ENCODE results near the gene SLC35F3. TPM values are rescaled to one million over a fixed set of nuclear protein-coding genes. Genes with fewer than 3 reads are reported as not detected.

SLC35F3 gene
- polyA plus RNA-seq, 1 donor (not counting 4 experiments of a cell fraction or from before 2014, with no cell fraction given), result 13.8 TPM

DNA sequence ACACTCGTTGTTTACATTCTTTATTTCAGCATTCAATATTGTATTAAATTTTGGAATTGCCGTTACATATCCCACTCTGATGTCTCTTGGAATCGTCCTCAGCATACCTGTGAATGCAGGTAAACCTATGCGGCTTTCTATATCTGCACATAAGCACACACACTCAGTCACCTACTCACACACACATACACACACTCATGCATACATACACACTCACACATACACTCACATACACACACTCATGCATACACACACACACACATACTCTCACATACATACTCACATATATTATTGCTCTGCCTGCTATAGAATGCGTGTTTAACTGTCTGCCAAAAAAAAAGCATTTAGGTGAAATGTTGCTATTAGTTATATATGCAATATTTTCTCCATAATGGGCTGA is 415.6 kb downstream of the SLC35F3 start:
- no peak for FAIRE-seq
- dilution Hi-C loops (cut with MboI; ENCODE audit: extremely low pct_ligation_motif_present, low sequenced_read_pairs), result no loop called here

DNA sequence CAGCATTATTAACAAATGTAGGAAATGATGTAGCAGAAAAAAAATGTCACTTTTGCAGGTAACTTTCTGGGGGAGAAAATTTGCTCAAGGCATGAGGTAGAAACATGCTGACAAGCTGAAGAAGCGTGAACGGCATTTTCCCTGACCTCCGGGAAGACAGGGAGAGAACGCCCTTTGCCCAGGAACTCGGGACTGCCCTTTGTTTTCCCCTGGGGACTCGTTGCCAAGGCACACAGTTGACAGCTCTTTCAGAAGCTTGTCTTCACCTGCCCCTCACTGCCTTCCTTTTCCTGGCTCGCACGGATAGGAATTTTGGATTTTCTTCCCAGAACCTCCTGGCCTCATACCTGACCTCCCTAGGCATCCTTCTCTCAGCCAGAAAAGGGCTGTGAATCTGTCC is 416.1 kb downstream of the SLC35F3 start:
- FAIRE-seq (peak; percentile 93), DNase-seq (ENCODE audit: low read depth, low spot score) (peak; percentile 23)
- H3K36me3 ChIP-seq (ENCODE audit: control insufficient read depth in 2 of 2, extremely low read depth in 1 of 2, insufficient read depth in 2 of 2, low read length in 2 of 2), result no peaks in the 10 kb centered on the region
- H2AFZ ChIP-seq (ENCODE audit: control insufficient read depth, low read length), result peak overlapping the region; percentile 40
- H3K9me1 ChIP-seq (ENCODE audit: control insufficient read depth, extremely low read depth, insufficient read depth, low read length), result no peaks in the 10 kb centered on the region
- peak overlapping the region; percentile 69 for H3K27ac ChIP-seq (ENCODE audit: control insufficient read depth, insufficient read depth, low read length)
- TF ChIP-seq, protein P1, sequence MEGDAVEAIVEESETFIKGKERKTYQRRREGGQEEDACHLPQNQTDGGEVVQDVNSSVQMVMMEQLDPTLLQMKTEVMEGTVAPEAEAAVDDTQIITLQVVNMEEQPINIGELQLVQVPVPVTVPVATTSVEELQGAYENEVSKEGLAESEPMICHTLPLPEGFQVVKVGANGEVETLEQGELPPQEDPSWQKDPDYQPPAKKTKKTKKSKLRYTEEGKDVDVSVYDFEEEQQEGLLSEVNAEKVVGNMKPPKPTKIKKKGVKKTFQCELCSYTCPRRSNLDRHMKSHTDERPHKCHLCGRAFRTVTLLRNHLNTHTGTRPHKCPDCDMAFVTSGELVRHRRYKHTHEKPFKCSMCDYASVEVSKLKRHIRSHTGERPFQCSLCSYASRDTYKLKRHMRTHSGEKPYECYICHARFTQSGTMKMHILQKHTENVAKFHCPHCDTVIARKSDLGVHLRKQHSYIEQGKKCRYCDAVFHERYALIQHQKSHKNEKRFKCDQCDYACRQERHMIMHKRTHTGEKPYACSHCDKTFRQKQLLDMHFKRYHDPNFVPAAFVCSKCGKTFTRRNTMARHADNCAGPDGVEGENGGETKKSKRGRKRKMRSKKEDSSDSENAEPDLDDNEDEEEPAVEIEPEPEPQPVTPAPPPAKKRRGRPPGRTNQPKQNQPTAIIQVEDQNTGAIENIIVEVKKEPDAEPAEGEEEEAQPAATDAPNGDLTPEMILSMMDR (optimal IDR thresholded peaks at IDR 0.05 in 1 of 3, IDR thresholded peaks at IDR 0.05 in 1 of 3, conservative IDR thresholded peaks at IDR 0.05 in 1 of 3; ENCODE audit: extremely low read depth in 1 of 3, insufficient read depth in 2 of 3, low read length in 3 of 3), result no peak
- no peak for TF ChIP-seq EZH2 (IDR thresholded peaks at IDR 0.05; ENCODE audit: low read length)
- H4K20me1 ChIP-seq (ENCODE audit: control insufficient read depth, extremely low read depth, insufficient read depth, low read length), result no peaks in the 10 kb centered on the region
- peak overlapping the region; percentile 36 for H3K9ac ChIP-seq (ENCODE audit: control insufficient read depth, extremely low read depth, insufficient read depth, low read length)
- H3K4me3 ChIP-seq (ENCODE audit: control insufficient read depth in 2 of 3, extremely low read depth in 1 of 3, insufficient read depth in 2 of 3, low read depth in 1 of 3, low read length in 3 of 3), result no peak overlapping the region
- H3K4me1 ChIP-seq (ENCODE audit: control insufficient read depth, extremely low read depth, insufficient read depth, low read length), result peaks cover 29% of the 10 kb centered on the region
- dilution Hi-C loops (cut with MboI; ENCODE audit: extremely low pct_ligation_motif_present, low sequenced_read_pairs), result no loop called here
- no peaks in the 10 kb centered on the region for H3K79me2 ChIP-seq (ENCODE audit: control insufficient read depth, insufficient read depth, low read length)
- peaks cover 4% of the 10 kb centered on the region for H3K27me3 ChIP-seq (ENCODE audit: control insufficient read depth, extremely low read depth, insufficient read depth, low read length)
- H3K4me2 ChIP-seq (ENCODE audit: control insufficient read depth, extremely low read depth, insufficient read depth, low read depth, low read length), result peak overlapping the region; percentile 49
- no peaks in the 10 kb centered on the region for H3K9me3 ChIP-seq (ENCODE audit: control insufficient read depth, low read depth, low read length)

More for the DNA sequence above, 415.6 kb downstream of the SLC35F3 start:
- Histone ChIP-seq H3K4me3 (ENCODE audit: control insufficient read depth in 2 of 3, extremely low read depth in 1 of 3, insufficient read depth in 2 of 3, low read depth in 1 of 3, low read length in 3 of 3) (no peak overlapping the region), H3K9me1 (ENCODE audit: control insufficient read depth, extremely low read depth, insufficient read depth, low read length) (no peaks in the 10 kb centered on the region), H3K9me3 (ENCODE audit: control insufficient read depth, low read depth, low read length) (no peaks in the 10 kb centered on the region), H3K4me2 (ENCODE audit: control insufficient read depth, extremely low read depth, insufficient read depth, low read depth, low read length) (peak overlapping the region; percentile 49), H3K4me1 (ENCODE audit: control insufficient read depth, extremely low read depth, insufficient read depth, low read length) (peaks cover 33% of the 10 kb centered on the region), H3K9ac (ENCODE audit: control insufficient read depth, extremely low read depth, insufficient read depth, low read length) (peak overlapping the region; percentile 1), H3K79me2 (ENCODE audit: control insufficient read depth, insufficient read depth, low read length) (no peaks in the 10 kb centered on the region), H3K27ac (ENCODE audit: control insufficient read depth, insufficient read depth, low read length) (peak overlapping the region; percentile 69), H3K27me3 (ENCODE audit: control insufficient read depth, extremely low read depth, insufficient read depth, low read length) (peaks cover under 1% of the 10 kb centered on the region), H2AFZ (ENCODE audit: control insufficient read depth, low read length) (no peak overlapping the region), H3K36me3 (ENCODE audit: control insufficient read depth in 2 of 2, extremely low read depth in 1 of 2, insufficient read depth in 2 of 2, low read length in 2 of 2) (no peaks in the 10 kb centered on the region), H4K20me1 (ENCODE audit: control insufficient read depth, extremely low read depth, insufficient read depth, low read length) (no peaks in the 10 kb centered on the region)
- no peak for DNase-seq (ENCODE audit: low read depth, low spot score)
- TF ChIP-seq, protein P1 (optimal IDR thresholded peaks at IDR 0.05 in 1 of 3, IDR thresholded peaks at IDR 0.05 in 1 of 3, conservative IDR thresholded peaks at IDR 0.05 in 1 of 3; ENCODE audit: extremely low read depth in 1 of 3, insufficient read depth in 2 of 3, low read length in 3 of 3), result no peak
- TF ChIP-seq EZH2 (IDR thresholded peaks at IDR 0.05; ENCODE audit: low read length), result no peak
